ENCODE measurements around the gene NXF1. TPM values are rescaled to one million over a fixed set of nuclear protein-coding genes. Genes with fewer than 3 reads are reported as not detected.

Gene NXF1
- total and polyA plus RNA-seq, 3 donors from 2014 or later, result 88.3 to 98.7 (median 94.6) TPM

DNA sequence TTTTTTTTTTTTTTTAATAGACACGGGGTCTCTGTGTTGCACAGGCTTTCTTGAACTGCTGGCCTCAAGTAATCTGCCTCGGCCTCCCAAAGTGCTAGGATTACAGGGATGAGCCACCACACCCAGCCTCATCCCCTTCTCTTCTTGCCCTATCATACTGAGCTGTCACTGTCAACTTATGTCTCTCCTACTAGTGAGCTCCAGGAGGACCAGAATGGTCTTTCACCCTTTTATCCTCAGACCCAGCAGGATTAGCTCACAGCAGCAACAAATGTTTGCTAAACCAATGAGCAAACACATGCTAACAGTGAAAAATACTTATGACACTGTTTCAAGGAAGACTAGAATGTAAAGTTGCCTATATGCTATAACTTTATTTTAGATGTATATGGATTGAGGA, 6.4 kb upstream of the NXF1 start:
- TF ChIP-seq, protein P1, sequence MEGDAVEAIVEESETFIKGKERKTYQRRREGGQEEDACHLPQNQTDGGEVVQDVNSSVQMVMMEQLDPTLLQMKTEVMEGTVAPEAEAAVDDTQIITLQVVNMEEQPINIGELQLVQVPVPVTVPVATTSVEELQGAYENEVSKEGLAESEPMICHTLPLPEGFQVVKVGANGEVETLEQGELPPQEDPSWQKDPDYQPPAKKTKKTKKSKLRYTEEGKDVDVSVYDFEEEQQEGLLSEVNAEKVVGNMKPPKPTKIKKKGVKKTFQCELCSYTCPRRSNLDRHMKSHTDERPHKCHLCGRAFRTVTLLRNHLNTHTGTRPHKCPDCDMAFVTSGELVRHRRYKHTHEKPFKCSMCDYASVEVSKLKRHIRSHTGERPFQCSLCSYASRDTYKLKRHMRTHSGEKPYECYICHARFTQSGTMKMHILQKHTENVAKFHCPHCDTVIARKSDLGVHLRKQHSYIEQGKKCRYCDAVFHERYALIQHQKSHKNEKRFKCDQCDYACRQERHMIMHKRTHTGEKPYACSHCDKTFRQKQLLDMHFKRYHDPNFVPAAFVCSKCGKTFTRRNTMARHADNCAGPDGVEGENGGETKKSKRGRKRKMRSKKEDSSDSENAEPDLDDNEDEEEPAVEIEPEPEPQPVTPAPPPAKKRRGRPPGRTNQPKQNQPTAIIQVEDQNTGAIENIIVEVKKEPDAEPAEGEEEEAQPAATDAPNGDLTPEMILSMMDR (IDR thresholded peaks at IDR 0.05), result no peak
- no peak for TF ChIP-seq POLR2A (IDR thresholded peaks at IDR 0.05)
- no peaks in the 10 kb centered on the region for H3K4me1 ChIP-seq
- H3K9me3 ChIP-seq, result no peaks in the 10 kb centered on the region
- H3K4me3 ChIP-seq, result no peak overlapping the region
- no peak for DNase-seq
- intact Hi-C loops (cut with DNase I; ENCODE audit: low total_unique reads), result no loop called here
- no peaks in the 10 kb centered on the region for H3K36me3 ChIP-seq (ENCODE audit: low read depth, missing control alignments)
- H3K27ac ChIP-seq, result no peak overlapping the region
- no peaks in the 10 kb centered on the region for H3K27me3 ChIP-seq
- 58 to 63% methylated on average over 2 of the region's 2 CpGs for WGBS, 2 donors

DNA sequence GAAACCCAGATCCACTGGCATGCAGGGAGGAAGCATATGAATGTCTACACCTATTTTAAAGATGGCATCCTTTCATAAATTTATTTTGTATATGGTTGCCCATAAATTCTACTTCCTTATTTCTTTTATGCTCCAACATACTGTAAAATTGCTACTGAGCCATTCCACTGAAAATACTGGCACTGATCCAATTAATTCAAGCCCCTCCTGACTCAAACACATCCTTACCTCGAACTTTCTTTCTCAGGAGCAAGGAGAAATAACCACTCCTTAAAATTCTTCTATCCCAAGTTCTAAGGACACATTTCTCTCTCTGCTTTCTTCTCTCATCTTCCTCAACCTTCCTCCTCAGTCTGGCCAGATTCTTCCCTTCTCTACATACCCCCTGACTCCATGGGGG, 5.5 kb upstream of the NXF1 start:
- Histone ChIP-seq H3K27ac (no peak overlapping the region), H3K4me1 (no peaks in the 10 kb centered on the region), H3K4me3 (no peak overlapping the region), H3K36me3 (ENCODE audit: low read depth, missing control alignments) (no peaks in the 10 kb centered on the region), H3K9me3 (no peaks in the 10 kb centered on the region), H3K27me3 (no peaks in the 10 kb centered on the region)
- intact Hi-C loops (cut with DNase I; ENCODE audit: low total_unique reads), result no loop called here
- DNase-seq, result no peak
- TF ChIP-seq, protein P1 (IDR thresholded peaks at IDR 0.05), result no peak
- no peak for TF ChIP-seq POLR2A (IDR thresholded peaks at IDR 0.05)
- WGBS, 2 donors, result 39% methylated on average over 1 of the region's 1 CpG

DNA sequence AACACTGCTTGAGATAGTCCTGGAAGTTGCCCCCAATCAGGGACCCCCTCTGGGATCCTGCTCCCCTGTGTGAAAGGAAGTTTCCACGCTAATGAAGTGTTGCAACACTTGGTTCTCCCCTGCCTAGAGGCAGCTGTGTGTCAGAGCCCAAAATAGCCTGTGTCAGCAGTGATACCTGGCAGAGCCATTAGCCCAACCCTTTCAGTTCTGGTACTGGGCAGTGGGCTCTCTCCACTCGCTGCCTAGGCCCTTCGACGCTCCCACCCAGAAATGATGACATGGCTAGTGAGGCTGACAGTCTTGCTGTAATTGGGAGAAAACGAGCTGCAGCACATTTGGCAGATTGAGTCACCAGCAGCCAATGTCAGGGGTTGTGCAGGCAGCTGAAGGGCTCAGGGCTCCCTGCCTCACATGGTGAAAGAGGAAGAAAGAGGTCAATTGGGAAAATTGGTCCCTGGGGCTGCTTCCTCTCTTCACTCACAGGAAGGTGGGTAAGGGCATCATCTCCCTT, 1.4 kb upstream of the NXF1 start:
- Histone ChIP-seq H3K4me1 (peaks cover 10% of the 10 kb centered on the region), H3K27me3 (no peaks in the 10 kb centered on the region), H3K27ac (no peak overlapping the region), H3K4me3 (no peak overlapping the region), H3K9me3 (no peaks in the 10 kb centered on the region), H3K36me3 (ENCODE audit: low read depth, missing control alignments) (no peaks in the 10 kb centered on the region)
- intact Hi-C loops (cut with DNase I; ENCODE audit: low total_unique reads), result no loop called here
- WGBS, 2 donors, result 69 to 76% methylated on average over 5 of the region's 5 CpGs
- no peak for DNase-seq
- TF ChIP-seq POLR2A (IDR thresholded peaks at IDR 0.05), result no peak
- TF ChIP-seq, protein P1 (IDR thresholded peaks at IDR 0.05), result no peak

DNA sequence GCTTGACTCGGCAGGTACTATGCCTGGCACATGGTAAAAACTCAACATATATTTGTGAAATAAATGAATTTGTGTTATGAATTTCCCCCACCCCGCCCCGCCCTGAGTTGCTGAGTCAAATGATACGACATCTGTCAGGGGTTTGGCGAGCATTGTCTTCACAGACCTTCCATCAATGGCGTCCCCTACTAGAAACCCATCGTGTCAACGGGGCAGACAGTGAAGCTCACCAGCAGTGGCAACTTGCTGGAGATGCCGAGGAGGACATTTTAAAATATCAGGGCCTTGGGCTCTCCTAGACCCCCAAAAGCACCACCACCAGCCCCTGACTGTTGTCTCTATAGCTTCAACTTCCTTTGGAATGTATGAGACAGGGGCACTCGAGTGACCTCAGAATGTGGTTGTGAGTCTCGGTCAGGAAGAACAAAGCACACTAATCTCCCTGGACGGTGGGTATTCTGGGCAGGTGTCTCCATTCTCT, 761 bp upstream of the NXF1 start:
- no peaks in the 10 kb centered on the region for H3K9me3 ChIP-seq
- TF ChIP-seq, protein P1 (IDR thresholded peaks at IDR 0.05), result no peak
- no peak for TF ChIP-seq POLR2A (IDR thresholded peaks at IDR 0.05)
- H3K27me3 ChIP-seq, result no peaks in the 10 kb centered on the region
- 27 to 33% methylated on average over 12 of the region's 12 CpGs for WGBS, 2 donors
- peak overlapping the region; percentile 80 to 92 for H3K27ac ChIP-seq
- H3K4me1 ChIP-seq, result peaks cover 10% of the 10 kb centered on the region
- peak overlapping the region; percentile 75 to 95 for H3K4me3 ChIP-seq
- DNase-seq, result no peak
- H3K36me3 ChIP-seq (ENCODE audit: low read depth, missing control alignments), result no peaks in the 10 kb centered on the region
- intact Hi-C loops (cut with DNase I; ENCODE audit: low total_unique reads), result no loop called here
